Ramos (cell line): ENCODE data around the gene TSHZ1.

Source experiments
- in situ Hi-C: fragments of 300-500 bp; cut with MboI; formaldehyde crosslinking; loops from one replicate; pipeline ENCODE4 v1.14.3; 2022; ENCODE audit warnings: low sequenced_read_pairs; ENCODE audit not compliant: unreplicated experiment

The TSHZ1 gene

GRCh38 chr18:75244351-75245313 lies 34.0 kb downstream of the TSHZ1 start:
- in situ Hi-C loops: no loop called here

- in situ Hi-C loops: no loop called here
Observed at GRCh38 chr18:75246721-75247610, 36.4 kb downstream of the TSHZ1 start.

- in situ Hi-C loops: no loop called here
Observed at GRCh38 chr18:75247611-75248421, 37.2 kb downstream of the TSHZ1 start.

- in situ Hi-C loops: no loop called here
Observed at GRCh38 chr18:75248426-75249174, 38.0 kb downstream of the TSHZ1 start.

- in situ Hi-C loops: no loop called here
Observed at GRCh38 chr18:75249175-75249518, 38.5 kb downstream of the TSHZ1 start.

- in situ Hi-C loops: no loop called here
Observed at GRCh38 chr18:75249672-75250470, 39.3 kb downstream of the TSHZ1 start.

- in situ Hi-C loops: no loop called here
Observed at GRCh38 chr18:75250471-75250821, 39.8 kb downstream of the TSHZ1 start.

- in situ Hi-C loops: no loop called here
Observed at GRCh38 chr18:75251466-75251865, 40.9 kb downstream of the TSHZ1 start.

GRCh38 chr18:75252136-75252535 lies 41.5 kb downstream of the TSHZ1 start:
- in situ Hi-C loops: no loop called here

GRCh38 chr18:75253043-75253442 lies 42.4 kb downstream of the TSHZ1 start:
- in situ Hi-C loops: no loop called here

GRCh38 chr18:75253784-75254183 lies 43.2 kb downstream of the TSHZ1 start:
- in situ Hi-C loops: no loop called here

GRCh38 chr18:75255094-75255493 lies 44.5 kb downstream of the TSHZ1 start:
- in situ Hi-C loops: no loop called here

- in situ Hi-C loops: no loop called here
Observed at GRCh38 chr18:75256376-75256775, 45.8 kb downstream of the TSHZ1 start.

- in situ Hi-C loops: no loop called here
Observed at GRCh38 chr18:75257605-75258004, 47.0 kb downstream of the TSHZ1 start.

GRCh38 chr18:75261430-75262223 lies 51.0 kb downstream of the TSHZ1 start:
- in situ Hi-C loops: no loop called here

- in situ Hi-C loops: no loop called here
Observed at GRCh38 chr18:75262511-75262910, 51.9 kb downstream of the TSHZ1 start.

GRCh38 chr18:75264195-75264594 lies 53.6 kb downstream of the TSHZ1 start:
- in situ Hi-C loops: no loop called here

- in situ Hi-C loops: no loop called here
Observed at GRCh38 chr18:75264926-75265597, 54.5 kb downstream of the TSHZ1 start.
